Ammon's horn (tissue), 1 donor: ENCODE measurements around the gene COL5A1.
"Not testable (repeated sequence)": the region's sequence is repeated elsewhere in the genome, so short reads cannot be mapped to it uniquely, and the experiment has no call there.

ENCODE experiments used
- DNase-seq: peaks from one replicate; pipeline ENCODE4 v3.0.0-alpha.2; 2016; ENCODE audit warnings: low spot score

The COL5A1 gene

DNA sequence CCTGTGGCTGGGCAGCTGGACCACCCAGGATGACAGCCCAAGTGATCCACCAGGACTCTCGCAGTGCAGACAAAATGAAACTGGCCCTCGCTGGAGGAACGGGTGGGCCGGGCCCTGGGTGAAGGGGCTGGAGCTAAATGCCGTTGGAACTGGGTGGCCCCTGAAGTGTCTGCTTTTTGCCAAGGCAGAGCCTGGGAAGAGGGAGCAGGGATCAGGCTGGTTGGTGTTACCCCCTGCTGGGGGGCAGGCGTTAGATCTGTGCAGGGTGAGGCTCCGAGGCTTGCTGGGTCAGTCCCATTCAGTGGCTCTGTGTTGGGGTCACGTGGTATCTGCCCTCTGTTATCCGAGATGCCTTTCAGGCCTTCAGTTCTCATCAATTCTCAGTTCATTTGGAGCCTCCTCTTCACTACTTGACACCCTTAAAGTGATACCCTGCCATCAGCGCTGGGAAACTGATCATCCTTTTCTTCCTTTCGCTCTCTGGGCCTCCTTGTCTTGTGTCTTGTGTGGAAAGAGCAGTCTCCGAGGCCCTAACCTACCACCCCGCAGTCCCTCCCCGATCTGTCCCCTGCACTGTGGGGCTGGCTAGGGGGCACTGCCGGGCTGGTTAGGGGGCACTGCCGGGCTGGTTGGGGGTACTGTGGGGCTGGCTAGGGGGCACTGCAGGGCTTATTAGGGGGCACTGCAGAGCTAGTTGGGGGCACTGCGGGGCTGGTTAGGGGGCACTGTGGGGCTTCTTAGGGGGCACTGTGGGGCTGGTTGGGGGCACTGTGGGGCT lies 37.3 kb downstream of the COL5A1 start:
- DNase-seq, result no peak

DNA sequence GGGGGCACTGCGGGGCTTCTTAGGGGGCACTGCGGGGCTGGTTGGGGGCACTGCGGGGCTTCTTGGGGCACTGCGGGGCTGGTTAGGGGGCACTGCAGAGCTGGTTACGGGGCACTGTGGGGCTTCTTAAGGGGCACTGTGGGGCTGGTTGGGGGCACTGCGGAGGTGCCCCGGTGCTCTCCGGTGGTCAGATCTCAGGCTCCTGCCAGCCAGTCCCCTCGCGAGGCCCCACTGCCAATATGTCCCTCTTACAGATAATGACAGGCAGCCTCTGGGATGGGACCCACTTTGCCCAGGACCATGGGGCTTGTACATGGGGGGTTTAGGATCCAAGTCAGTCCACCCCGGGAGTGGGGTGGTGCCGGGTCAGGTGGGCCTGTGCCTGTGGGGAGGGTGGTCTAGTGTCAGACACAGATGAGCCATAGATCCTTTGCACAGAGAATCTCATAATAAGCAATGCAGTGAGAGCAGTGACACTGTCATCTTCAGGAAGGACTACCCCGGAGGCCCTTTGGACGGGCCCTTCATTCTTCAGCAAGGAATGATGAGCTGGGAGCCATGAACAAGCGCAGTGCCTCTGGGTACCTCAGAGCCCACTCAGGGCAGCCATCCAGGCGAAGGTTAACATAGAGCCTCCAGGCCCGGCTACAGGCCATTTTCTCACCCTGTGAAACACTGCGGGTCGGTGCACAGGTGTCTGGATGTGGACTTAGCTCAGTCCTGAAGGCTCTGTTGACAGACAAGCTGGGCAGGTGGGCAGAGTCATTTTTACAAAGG lies 38.2 kb downstream of the COL5A1 start:
- no peak for DNase-seq

DNA sequence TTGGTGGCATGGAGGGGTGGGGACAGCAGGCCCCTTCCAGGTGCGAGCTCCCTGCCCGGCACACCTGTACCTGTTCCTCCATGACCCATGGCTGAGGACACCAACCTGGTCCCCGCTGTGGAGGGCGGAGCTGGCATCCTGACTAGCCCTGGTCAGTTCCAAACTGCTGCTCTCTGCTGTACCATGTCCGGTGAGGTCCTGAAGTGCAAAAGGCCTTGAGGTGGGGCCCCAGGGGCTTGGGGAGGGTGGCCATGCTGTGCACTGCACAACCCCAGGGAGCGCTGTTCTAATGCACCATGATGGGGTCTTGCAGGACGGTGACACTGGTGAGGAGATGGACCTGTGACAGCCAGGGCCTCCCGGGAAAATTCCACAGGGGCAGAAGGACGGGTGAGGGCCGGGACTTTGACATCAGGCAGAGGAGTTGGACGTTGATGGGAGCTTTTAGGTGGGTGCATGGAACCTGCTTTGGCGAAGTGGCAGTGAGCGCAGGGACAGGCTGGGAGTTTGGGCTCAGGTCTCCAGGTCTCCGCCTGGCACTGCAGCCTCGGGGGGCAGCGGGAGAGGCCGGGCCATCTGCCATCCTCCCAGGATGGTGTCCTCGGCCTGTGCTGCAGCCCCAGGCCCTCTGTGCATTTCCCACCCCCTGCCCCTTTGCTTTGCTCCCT lies 38.9 kb downstream of the COL5A1 start:
- no peak for DNase-seq

DNA sequence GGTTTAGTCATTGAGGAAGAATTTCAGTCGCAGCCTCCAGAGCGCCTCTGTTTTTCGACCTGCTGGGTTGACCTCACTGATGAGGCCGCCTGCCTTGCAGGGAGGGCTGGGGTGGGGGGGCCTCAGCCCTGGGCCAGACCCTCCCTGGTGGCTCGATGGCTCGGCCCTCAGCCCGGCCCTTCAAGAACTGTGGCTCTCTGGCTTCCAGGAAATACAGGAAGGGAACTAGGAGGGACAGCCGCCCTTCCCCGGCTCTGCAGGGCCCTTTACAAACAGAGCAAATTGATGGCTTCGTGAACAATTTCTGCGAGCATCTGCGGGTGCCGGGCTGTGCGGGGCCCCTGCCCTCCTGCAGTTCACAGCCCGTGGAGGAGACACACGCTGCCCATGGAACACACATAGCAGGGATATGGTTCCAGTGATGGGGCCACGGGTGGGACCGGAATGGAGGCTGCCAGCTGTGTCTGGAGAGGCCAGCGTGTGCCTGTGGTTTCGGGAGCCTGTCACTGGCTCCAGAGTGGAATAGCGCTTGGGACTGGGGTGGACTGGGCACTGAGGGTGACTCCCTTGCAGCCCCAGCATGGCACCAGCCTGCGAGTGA lies 39.6 kb downstream of the COL5A1 start:
- DNase-seq, result no peak

DNA sequence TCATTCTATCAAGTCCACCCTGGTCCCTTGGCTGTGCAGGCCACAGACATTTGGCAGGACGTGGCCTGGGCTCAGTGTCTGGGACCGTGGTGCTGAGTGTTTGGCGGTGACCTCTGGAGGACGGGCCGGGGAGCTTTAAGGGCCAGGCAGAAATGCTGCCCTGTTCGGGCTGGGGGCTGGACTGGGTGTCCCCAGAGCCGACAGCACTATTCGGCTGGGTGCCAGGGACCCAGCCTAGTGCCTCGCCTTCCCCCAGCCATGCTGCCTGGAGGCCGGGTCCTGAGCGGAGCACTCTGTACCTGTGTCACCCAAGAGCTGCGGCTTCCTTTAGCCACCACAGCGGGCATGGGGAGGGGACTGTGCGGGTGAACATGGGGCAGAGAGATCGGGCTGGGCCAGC lies 40.4 kb downstream of the COL5A1 start:
- no peak for DNase-seq

DNA sequence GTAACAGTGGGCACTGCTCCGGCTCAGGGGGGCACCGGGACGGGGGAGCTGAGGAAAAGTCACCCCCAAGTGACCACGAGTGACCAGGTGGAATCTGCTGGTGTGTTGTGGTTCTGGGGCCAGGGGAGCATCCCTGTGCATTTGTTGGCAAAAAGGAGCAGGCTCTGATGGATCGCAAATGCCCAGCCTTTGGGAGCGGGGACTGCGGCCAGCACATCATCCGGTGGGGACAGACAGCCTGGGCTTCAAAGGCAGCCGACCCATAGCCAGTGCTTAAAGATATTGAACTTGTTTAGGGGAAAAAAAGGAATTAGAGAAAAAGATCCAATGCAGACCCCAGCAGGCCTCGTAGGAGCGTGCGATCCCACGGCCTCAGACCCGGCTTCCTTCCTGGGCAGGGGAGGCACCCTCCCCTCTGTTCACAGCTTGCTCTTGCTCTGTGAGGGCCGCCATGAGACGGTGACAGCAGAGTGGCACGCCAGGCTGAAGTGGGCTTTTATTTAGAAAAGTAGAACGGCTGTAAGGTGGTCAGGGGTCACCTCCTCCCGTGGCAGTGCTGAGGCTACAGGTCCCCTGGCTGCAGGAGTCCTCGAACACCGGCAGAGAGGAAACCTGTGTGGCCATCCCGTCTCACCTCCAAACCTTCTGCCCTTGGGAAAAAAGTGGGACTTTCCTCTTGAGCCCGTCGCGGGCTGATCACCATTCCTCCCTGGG lies 41.2 kb downstream of the COL5A1 start:
- no peak for DNase-seq

DNA sequence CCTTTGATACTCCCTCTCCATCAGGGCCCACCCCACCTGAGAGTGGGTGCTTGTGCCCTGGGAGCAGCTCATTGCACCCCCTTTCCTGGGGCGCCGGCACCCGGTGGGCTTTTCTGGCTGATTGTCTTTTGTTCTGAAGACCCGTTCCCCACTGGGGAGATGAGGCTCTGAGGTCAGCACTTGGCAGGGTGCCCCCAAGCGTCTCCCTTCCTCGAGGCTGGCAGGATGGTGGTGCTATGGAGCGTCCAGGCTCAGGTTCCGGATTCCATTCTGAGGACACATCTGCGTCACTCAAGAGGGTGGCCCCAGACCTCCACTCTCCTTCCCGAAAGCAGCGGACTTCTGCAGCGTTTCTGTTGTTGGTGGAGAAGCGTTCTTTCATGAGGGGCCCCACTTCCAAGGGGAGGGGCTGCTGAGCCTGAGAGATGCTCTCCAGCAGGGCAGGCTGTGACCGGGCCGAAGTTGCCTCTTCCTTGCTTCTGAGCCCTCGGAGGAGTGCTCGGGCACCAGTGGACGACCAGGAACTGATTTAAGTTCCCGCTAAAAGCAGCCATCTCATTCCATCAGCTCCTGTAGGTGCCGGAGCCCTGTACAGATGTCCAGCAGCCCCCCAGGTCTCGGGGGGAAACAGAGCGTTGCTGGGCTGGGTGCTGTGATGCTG lies 42.2 kb downstream of the COL5A1 start:
- no peak for DNase-seq

DNA sequence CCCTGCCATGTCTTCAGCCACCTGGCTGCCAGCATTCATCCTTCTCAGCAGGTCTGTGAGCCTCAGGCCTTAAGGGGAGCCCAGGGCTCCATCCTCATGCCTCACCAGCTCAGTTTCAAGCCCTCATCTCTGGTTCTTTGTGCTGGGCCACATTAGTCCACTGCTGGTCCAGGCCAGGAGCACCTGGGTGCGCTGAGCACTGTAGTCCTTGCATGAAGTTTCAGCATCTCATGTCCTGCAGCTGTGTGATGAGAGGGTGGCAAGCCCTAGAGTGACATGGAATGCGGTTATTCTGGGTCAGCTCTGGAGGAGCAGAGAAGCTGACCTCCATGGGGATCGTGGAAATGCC lies 42.7 kb downstream of the COL5A1 start:
- DNase-seq, result no peak

DNA sequence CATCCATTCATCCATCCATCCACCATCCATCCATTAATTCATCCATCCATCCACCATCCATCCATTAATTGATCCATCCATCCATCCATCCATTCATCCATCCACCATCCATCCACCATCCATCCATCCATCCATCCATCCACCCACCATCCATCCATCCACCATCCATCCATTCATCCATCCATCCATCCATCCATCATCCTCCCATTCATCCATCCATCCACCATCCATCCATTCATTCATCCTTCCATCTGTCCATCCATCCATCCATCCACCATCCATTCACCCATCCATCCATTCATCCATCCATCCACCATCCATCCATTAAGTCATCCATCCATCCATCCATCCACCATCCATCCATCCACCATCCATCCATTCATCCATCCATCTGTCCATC lies 43.3 kb downstream of the COL5A1 start:
- DNase-seq, result not testable (repeated sequence)

DNA sequence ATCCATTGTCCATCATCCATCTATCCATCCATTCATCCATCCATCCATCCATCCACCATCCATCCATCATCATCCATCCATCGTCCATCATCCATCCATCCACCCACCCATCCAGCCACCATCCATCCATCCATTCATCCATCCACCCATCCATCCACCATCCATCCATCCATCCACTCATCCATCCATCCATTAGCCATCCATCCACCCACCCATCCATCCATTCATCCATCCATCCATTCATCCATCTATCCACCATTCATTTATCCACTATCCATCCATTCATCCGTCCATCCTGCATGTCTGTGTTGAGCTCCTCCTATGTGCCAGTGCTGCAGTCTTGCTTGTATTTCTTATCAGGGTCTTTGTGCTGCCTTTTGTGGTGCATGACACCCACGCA lies 44.2 kb downstream of the COL5A1 start:
- no peak for DNase-seq

DNA sequence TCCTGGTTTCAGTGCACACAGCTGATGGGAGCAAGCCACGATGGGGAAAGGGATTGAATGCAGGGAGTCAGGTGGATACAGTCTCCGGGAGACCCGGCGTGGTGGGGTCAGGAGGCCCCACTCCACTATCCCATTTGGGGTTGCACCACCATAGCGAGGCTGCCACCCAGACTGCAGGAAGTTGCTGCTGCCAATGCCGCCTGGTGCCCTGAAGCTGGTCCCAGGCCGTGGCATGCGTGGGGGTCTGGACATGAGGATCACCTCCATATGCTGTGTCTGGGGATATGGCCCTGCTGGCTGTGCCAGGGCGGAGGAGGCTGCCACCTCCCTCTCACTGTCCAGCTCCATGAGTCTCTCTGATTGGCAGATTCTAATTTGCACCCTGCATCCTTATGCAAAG lies 45.3 kb downstream of the COL5A1 start:
- DNase-seq, result no peak

DNA sequence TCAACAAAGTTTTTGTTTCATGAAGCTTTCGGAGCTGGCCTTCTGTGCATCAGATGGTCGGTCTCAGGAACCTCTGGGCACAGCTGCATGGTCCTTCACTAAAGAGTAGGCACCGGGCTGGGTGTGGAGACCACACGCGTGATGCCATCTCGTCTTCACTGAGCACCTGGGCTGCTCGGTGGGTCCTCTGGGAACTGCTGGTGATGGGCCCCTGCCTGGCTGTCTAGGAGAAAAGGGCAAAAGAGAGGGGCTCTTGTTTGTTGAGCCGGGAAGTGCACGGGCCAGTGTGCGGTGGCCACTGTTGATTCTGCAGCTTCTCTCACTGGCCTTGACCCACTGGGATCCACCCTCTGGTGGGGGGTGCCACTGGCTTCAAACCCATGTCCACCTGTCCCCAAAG lies 46.0 kb downstream of the COL5A1 start:
- no peak for DNase-seq

DNA sequence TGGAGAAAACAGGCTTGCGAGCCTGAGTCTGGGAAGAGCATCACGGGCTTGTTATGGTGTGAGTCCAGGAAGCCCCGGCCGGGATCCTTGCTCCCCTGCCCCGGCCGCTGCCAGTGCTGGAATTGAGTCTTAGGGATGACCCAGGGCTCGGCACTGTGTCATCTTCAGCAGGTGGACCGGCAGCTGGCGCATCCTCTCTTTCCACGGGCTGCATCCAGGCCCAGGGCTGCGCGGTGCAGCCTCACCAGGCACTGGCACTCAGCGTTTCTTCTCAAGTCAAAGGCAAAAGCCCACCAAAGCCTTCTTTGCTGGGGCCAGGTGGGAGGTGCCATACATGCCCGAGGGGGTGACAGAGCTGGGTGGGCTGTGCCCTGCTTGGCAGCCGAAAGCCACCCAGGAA lies 46.6 kb downstream of the COL5A1 start:
- DNase-seq, result no peak

DNA sequence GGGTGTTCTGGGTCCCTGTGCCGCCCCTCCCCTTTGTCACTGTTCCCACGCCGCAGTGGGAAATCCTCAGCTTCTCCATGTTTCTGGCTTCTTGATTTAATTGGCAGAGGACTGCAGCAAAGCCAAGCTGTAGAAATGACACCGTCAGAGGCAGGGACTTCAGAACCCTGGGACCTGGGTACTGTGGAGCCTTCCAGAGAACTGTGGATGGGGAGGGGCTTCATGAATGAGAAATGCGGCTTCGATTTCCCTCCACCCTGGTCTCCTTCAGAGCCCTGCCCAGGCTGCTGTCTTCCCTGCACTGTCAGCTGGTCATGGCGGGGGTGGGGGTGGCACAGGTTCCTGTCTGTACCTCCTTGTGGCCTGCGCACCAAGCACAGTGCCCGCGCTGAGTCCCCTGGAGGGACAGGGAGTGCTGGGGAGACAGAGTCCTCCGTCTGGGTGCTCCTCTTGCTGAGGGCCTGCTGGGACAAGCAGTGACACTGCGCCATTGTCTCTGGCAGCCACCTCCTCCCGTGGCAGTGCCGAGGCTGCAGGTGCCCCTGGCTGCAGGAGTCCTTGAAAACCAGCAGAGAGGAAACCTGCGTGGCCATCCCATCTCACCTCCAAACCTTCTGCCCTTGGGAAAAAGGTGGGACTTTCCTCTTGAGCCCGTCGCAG lies 47.2 kb downstream of the COL5A1 start:
- DNase-seq, result no peak

DNA sequence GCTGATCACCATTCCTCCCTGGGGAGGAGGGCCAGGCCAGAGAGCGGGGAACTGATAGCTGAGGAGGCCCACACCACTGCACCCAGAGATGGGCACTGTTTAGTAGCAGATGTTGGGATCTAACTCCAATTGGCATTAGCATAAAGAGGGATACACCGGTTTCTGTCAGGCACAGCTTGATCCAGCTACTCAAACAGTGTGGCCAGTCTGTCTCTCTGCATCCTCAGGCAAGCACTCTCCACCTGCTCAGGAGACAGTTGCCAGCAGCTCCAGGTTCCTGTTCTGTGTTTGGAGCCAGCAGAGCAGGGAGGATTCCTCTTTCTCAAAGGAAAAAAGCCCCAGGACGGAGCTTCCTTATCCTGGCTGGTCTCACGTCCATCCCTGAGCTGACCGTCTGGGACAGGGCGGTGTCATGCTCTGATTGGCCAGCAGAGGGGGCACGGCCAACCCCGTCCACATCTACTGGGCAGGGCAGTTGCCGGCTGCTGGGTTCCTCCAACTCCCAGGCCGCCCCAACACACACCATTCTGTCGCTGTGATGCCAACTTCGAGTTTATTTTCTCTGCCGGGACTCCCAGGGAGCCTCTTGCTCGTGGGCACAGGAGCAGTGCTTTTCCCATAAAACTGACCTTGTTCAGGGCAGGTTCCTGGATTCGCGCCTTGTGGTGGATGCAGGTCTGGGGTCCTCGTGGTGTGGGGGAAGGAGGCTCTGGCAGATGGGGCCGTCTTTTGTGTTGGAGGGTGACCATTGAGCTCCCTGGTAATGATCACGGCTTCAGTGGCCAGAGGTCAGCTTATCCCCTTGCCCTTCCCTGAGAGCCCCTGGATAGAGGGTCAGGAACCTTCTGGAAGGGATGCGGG lies 47.9 kb downstream of the COL5A1 start:
- peak; percentile 64 for DNase-seq

DNA sequence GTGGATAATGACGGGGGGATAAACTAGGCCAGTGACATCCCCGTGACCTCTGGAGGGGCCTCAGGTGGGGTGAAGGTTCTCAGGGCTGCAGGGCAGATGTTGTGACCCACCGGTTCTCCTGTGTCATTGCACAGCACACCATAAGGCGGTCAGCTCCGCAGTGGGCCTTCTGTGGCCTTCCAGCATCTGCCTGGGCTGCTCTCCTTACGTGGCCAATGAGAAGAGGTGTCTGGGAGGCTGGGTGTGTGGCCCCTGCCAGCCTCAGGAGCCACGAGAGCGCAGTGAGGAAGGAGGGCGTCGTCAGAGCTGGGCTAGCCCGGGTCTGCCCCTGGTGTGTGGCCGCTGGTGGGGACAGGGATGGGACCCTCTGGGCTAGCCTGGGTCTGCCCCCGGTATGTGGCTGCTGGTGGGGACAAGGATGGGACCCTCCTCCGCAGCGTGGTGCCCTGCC lies 48.7 kb downstream of the COL5A1 start:
- DNase-seq, result no peak

DNA sequence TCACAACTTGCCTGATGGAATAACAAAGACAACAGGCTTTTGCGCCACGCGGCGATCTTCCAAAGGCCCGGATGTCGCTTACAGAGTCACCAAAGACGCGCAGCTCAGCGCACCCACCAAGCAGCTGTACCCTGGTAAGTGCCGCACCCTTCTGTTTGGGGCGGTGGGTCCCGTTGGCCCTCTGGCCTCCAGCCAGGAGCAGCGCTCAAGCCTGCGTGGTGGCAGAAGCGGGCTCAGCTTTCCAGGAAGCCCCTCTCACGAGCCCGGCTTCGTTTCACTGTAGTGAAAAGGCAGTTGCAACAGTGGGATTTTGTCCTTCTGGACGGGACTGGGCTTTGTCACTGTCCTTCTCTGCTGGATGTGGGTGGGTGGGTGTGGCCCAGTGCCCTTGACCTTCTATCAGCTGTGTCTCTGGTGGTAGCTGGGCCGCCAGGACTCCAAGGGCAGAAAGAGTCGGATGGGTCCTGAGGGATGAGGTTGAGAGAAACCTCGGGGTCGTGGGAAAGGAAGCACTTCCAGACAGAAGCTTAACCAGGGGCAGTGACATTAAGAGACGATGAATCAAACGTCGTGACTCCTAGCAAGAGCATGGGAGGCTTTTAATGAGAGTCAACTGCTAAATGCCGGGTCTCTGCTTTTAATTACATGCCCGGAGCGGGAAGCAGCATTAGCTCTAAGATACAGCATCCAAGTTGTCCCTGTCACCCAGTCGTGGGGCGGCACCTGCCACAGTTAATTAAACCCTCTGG lies 49.5 kb downstream of the COL5A1 start:
- no peak for DNase-seq

DNA sequence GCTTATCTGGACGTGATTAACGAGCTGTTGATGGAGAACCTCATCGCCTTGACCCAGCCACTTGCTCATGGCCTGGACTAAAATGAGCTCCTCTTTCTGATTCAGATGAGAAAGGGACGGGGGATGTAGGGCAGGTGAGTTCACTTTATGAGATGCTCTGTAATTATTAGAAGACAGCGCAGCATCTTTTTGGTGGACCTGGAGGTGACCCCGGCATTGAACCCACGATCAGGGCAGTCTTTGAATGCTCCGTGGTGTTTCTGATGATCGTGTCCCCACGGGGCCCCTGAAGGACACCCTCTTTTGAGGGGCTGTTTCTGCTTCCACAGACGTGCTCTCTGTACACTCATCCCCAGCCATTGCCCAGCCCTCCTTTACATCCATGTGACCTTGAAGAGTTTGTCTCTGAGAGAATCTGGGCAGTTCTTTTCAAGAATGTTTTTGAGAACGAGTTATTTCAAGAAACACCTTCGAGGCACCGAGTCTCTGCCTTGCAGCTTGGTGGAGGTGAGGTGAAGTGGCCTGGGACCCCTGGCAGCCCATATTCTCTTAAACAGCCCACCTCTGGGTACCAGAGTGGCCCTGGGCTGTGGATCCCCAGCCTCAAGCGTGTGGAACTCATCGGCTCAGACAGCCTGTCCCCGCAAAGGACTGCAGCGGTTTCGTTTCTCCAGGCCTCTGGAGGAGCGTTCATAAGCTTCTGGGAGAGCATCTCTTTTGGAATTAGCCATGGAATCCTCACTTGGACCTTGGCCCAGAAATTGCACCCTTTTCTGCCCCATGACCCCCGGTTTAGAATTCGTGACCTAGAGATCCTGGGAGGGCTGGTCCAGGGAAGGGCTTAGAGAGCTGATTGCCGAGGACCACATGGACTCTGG lies 50.3 kb downstream of the COL5A1 start:
- no peak for DNase-seq
